8988T (cell line): Measurements from ENCODE around the gene TCL1A.

Experiments
- DNase-seq: peaks from one replicate; pipeline ENCODE4 v3.0.0; 2011

TCL1A gene

DNA sequence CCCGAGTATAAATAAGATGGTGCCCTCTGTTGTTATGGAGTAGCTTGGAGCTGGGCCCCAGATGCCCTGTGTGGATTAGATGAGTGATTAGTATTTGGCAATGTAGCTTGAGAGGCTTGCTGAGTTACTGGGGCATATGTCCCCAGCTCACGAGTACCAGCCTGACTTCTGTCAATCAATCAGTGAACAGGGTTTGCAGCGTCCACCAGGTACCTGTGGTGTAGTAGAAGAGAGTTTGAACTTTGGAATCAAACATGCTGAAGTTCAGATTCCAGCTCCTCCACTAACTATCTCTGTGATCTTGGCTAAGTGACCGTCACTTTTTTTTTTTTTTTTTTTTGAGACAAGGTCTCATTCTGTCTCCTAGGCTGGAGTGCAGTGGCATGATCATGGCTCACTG, 39.3 kb downstream of the TCL1A start:
- no peak for DNase-seq

DNA sequence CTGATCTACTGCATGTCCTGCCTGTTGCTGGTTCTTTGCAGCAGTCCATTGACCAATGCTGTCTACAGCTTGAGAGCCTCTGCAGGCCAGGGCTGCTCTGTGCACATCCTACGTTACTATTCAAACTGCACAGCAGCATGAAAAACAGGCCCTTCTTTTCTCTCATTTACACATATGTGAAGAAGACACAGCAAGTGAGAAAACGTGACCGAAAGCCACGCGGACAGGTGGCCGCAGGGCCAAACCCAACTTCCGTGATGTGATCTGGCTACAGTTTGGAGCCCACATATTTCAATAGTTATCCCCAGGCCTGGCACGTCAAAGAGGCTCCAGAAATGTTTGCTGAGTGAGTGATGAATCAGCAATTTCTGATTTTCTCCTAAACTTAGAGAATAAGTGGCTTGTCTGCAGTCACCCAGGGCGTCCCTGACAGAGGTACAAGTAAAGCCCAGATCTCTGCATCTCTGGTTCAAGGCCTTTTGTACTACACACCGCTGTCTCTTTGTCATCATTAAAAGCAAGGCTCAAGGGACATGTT, 45.6 kb downstream of the TCL1A start:
- DNase-seq, result no peak

DNA sequence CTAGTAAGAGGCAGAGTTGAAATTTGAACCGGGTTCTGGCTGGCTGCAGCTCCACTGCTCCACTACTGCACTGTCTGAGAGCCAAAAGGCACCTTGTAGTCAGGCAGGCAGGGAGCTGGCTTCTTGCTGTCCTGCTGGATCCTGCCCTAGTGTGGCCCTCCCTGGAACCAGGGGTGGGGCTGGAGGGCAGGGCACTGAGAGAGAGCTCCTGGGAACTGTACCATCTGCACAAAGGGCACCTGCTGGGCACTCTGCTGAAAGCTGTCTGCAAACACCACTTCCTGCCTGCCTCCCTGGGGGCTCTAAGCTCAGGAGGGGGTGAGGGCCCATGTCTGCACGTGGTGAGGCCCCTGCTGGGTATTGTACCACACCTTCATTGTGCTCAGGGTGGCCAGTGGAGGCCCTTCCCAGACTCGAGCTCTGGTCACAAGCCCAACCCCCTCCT, 46.7 kb downstream of the TCL1A start:
- no peak for DNase-seq

DNA sequence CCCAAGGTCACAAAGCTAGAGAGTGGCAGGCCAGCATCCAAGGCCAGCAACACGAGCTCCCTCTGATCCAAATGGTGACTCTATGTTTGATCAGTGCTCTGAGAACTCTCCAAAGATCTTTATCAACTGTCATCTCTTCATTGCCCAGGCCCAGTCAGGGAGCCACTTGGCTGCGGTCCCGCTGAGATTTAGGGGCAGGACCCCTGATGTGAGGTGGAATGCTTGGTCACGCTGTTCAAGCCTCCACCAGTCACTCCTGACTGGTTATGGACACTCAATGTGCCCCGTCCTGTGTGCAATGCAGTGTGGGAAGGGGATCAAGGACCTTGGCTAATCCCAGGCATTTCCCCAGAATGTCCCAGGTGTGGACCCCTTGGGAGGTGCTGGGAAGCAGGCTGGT, 47.5 kb downstream of the TCL1A start:
- no peak for DNase-seq

DNA sequence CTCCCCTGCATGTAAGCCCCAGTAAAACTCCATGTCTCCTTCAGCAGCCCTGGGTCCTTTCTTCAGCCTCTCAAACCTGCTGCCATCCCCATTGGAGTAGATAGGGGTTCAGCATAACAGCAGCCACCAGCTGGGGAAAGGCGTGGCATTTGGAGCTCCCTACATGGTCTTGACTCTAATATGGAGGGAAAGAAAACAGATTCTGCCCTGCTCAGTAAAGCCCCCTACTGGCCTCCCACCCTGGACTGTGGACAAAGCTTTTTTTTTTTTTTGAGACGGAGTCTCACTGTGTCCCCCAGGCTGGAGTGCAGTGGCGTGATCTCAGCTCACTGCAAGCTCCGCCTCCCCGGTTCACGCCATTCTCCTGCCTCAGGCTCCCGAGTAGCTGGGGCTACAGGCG, 48.4 kb downstream of the TCL1A start:
- peak; percentile 38 for DNase-seq

DNA sequence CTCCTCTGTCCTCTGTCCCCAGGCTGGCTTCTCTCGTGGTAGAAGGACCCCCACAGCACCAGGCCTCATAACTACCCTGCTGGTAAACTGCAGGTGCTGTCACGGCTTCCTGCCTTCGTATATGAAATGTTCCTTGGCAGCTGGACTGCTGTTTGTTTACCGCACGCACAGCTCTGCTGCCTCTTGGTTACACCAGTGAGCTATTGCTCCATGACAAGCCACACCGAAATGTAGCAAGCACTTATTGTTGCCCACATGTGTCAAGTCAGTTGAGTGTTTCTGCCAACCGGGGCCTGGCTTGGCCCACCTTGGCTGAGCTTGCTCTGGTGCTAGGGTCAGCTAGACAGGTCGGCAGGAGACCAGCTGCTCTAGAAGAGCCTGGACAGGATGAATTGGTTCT, 49.4 kb downstream of the TCL1A start:
- no peak for DNase-seq

DNA sequence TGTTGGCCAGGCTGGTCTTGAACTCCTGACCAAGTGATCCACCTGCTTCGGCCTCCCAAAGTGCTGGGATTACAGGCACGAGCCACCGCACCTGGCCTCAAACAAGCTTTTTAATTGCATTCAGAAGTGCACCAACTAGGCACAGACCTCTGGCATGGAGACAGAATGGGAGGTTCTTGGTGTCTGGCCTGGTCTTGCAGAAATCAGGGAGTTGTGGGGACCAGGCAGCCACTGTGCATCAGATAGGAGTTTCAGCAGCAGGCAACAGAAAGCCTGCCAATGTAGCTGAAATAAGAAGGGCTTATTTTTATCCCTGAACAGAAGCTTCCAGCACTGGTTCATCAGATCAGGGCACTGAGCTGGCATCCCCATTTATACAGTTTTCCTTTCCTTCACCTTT, 49.9 kb downstream of the TCL1A start:
- DNase-seq, result no peak

DNA sequence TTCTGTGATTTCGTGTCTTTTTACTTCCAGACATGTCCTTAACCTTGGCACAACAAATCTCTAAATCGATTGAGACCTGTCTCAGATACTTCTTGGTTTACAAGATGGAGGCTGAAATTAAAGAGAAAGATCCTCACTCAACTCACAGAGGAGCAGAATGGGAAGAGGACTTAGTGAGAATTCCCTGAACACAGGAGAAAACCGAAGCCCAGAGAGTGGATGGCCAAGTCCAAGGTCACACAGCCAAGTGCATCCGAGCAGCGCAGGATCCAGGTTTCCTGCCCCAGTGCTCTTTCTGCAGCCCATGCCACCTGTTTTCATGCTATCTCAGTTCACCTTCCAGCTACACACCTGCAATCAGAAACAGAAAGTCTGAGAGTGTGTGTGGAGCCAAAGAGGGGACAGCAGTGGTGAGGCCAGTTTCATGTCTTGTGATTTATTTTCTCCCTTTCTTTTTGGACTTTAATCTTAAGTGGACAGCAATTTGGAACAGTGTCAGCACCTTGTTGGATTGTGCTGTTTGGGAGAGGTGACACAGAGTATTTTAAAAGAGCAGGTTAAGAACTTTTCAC, 50.6 kb downstream of the TCL1A start:
- no peak for DNase-seq

DNA sequence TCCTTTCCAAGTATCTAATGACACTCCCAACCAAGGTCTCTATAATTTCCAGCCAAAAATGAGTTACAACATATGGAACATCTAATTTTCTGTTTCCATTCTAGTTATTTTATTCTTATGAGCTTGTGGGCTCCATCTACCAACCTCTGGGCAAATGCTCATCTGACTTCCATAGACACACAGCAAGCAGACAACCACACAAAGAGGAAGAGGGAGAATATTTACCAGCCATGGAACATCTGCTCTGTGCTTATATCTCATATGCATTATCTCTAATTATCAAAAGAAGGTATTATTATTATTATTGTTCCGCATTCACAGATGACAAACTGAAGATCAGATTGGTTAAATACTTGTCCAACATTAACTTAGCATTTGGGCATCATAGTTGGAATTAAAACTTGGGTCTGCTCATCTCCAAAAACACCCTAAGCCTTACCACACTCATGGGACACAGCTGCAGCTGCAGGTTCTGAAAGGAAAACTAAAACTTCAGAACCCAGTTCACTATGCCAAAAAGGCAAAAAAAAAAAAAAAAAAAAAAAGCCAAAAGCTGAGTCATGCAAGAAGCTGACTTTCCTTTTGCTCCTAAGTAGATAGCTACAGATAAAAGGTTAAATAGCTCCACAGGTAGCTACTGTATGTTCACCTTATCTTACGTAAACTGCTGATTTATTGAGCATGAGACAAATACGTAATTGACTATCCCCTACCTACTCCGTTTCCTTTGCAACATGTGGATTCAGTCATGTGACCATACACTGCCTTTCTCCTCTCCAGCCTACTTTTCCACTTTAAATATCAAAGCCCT, 51.3 kb downstream of the TCL1A start:
- no peak for DNase-seq

DNA sequence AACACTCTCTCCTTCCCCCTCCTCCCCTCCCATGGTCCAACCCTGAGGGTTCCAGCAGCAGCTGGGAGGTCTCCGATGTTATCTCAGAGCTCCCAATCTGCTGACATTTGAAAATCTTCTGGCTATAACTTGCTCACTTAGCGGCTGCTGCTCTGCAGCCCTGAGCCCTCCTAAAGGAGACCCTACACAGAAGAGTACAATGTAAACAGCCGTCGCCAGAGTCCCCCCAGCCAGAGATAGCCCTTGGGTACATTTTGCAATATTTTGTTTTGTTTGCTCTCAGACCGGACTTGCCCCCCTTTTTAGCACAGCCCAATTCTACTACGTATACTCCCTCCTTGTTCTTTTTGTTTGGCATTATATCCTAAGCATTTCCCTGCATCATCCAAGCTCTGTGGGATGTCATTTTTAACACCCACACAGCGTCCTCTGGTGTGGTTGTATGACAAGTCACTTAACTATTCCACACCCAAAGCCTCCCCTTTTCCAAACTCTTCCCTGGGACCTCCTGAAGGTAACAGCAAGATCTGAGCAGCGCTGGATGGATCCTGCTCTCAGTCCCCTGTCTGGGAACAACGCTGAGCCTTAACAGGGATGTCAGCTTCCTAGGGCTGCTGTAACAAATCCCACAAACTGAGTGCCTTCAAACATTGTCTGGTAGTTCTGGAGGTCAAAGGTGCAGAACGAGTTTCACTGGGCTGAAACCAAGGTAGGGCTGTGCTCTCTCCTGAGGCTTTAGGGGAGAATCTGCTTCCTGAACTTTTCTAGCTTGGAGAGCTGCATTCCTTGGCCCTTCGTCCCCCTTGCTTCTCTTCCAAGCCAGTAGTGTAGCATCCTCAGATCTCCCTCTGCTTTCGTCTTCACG, 53.0 kb downstream of the TCL1A start:
- DNase-seq, result no peak

DNA sequence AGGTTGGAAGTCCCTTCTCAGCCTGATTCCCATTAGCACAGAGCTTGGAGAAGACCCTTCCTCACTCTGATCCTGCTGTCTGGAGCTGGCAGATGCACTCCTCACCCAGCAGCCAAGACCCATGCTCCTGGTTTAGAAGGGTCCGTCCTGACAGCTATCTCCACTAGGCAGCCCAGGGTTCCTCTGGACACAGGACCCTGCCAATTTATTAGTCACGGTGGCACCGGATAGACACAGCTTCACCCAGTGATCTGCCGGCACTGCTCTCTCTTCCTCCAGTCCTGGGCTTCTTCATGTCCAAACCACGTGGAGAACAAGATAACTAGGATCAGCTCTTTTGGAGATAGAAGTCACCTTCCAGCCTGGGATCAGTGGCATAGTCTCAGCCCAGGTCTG, 53.9 kb downstream of the TCL1A start:
- no peak for DNase-seq
